ENCODE data around the gene GJD4.

Gene GJD4, protein sequence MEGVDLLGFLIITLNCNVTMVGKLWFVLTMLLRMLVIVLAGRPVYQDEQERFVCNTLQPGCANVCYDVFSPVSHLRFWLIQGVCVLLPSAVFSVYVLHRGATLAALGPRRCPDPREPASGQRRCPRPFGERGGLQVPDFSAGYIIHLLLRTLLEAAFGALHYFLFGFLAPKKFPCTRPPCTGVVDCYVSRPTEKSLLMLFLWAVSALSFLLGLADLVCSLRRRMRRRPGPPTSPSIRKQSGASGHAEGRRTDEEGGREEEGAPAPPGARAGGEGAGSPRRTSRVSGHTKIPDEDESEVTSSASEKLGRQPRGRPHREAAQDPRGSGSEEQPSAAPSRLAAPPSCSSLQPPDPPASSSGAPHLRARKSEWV

DNA sequence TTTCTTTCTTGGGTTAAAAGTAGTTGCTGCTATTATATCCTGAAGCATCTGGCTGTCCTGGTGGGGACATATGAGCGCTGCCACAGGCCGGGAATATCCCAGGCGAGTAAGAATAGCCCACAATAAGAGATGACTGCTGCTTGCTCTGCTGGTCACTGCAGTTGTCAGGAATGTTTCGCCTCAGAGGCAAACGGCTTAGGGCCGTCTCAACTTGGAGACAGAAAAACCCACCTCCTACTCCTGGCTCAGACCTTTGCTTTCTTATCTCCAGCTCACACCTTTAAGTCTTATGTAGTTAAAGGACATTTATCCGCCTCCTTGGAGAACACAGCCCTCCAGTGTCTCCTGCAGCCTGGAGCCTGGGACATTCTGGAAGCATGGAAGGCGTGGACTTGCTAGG is at the start of gene GJD4:
Gene GJD4, plus strand, starts transcription at position 151 of the 400 bp plus-strand sequence. Its CDS starts 227 bp downstream, at position 378.
- no peak for TF ChIP-seq CTCF (IDR thresholded peaks at IDR 0.05; ENCODE audit: low read depth, low read length)
- no peak within 1 kb of the TSS for H3K4me3 ChIP-seq (ENCODE audit: low read depth, low read length)

DNA sequence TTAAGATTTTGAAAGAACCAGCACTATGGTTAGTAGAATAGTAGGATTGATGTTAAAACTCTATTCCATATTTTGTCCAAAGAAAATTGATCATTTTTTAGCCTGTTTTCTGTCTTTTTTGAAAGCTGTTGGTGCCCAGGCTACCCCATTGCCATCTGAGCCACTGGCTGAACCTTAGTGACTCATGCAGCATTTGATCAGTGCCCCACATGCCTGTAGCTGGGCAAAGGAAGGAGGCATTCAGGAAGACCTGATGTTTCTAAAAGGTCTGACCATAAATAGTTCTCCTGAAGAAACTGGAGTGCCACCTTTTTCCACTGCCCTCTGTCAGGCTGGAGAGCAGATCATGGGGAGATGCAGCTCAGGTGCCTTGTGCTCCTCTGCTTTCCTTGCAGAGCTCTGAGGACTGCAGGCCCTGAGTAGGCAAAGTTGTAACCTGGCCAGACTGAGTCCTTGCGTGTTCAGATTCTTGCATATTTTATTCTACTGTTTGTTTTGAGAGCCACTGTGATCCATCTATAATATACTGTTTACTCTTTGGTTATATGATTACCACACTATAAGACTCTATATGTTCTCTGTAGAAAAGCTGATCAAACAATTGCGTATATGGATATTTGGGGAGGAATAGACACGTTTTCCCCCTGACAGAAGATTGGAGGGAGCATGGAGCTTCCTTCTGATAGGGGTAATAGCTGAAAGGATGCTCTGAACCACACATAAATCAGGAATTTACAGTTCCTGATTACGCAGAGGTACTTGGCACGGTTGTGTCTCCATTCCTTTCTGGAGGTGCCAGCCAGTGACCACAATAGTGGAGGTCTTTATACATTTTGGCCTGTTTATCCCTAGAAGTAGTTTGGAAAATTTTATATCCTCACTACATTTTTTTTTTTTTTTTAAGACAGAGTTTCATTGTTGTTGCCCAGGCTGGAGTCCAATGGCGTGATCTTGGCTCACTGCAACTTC is 48.9 kb upstream of the GJD4 start:
- H3K4me3 ChIP-seq (ENCODE audit: low read depth, low read length): no peak overlapping the region
- no peak for TF ChIP-seq CTCF (IDR thresholded peaks at IDR 0.05; ENCODE audit: low read depth, low read length)

GRCh38 chr10:35558276-35558675 is 46.9 kb upstream of the GJD4 start:
- TF ChIP-seq CTCF (IDR thresholded peaks at IDR 0.05; ENCODE audit: low read depth, low read length): no peak

DNA sequence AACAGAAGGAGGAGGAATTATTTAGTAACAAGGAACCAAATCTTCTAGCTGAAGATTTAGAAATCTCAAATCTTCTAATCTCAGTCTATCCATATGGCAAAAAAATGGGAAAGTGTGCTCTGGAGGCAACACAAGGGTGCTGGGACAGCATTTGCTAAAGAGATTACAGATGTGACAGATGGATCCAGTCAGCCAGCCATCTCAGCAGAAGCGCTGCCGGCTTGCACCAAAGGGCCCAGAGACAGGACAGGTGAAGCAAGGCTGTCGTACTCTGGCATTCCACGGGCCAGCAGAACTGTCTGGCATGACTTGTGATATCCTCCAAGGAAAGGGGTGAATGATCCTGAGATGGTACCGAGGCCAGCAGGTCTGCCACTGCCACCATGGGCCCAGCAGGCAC is 45.7 kb upstream of the GJD4 start:
- TF ChIP-seq CTCF (IDR thresholded peaks at IDR 0.05; ENCODE audit: low read depth, low read length): no peak

More at GRCh38 chr10:35558276-35558675, 46.9 kb upstream of the GJD4 start:
- no peak overlapping the region for H3K4me3 ChIP-seq (ENCODE audit: low read depth, low read length)

DNA sequence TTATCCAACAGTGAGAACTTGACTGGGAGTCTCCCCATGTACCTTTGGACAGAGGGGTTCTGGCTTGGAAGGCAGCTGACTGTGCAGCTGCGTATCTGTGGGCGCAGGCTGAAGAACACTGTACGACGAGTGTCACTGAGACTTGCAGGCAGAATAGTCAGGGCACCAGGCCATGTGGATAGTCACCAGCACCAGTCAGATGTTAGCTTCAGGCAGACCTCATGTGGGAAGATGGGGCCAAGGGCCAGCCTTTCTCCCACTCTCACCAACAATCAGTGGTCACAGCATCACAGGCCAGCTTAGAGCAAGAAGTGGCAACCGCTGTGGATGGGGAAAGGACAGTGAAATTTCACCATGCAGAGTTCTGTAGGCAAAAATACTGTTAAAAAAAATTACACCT is 43.4 kb upstream of the GJD4 start:
- H3K4me3 ChIP-seq (ENCODE audit: low read depth, low read length): no peak overlapping the region
- no peak for TF ChIP-seq CTCF (IDR thresholded peaks at IDR 0.05; ENCODE audit: low read depth, low read length)

More for the DNA sequence above, 45.7 kb upstream of the GJD4 start:
- H3K4me3 ChIP-seq (ENCODE audit: low read depth, low read length): no peak overlapping the region

DNA sequence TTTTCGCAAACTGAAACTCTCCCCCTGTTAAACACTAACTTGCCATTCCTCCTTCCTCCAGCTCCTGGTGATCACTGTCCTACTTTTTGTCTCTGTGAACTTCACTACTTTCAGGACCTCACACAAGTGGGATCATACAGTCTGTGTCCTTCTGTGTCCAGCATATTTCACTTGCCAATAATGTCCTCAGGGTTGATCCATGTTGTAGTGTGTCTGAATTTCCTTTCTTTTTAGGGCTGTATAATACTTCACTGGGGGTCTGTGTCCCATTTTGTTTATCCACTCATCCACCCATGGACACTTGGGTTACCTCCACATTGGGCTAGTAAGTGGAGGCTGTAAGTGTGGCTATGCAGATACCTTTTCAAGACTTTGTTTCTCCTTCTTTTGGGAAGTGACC is 42.7 kb upstream of the GJD4 start:
- no peak overlapping the region for H3K4me3 ChIP-seq (ENCODE audit: low read depth, low read length)

More for the DNA sequence above, 42.7 kb upstream of the GJD4 start:
- TF ChIP-seq CTCF (IDR thresholded peaks at IDR 0.05; ENCODE audit: low read depth, low read length): no peak
